GM12864 (cell line): ENCODE measurements around the gene MTHFS.

Source experiments
- DNase-seq: peaks from one replicate; pipeline ENCODE4 v3.0.0-alpha.2; 2011; ENCODE audit warnings: low read depth
- H3K4me3 ChIP-seq: 2 replicates; pipeline ENCODE4 v1.5.1; 2011; ENCODE audit warnings: mild to moderate bottlenecking, low read depth, low read length, control low read depth
- TF ChIP-seq, protein P1 (sequence below): IDR thresholded peaks from 2 replicates; pipeline ENCODE4 v1.5.1; 2011; ENCODE audit warnings: low read depth, mild to moderate bottlenecking, moderate library complexity, low read length, control low read depth, inconsistent platforms; ENCODE audit errors: missing control alignments

Gene MTHFS

DNA sequence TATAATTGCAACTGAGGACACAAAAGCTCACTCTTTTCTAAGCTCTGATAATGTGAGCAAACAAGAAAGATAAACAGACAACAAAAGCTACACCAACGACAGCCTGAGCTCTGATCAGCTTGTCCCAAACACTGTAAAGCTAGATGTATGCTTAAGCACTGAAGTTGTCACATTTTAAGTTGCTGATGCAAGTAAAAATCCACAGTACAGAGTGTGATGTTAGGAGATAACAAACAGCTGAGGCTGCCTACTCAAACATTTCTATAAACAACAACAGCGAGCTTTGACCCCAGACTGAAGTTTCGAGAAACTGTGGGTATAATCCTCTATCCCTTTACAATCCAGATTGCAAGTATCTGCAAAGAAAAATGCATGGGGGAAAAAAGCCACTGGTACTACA lies 10.7 kb downstream of the MTHFS start:
- no peak for DNase-seq

GRCh38 chr15:79884204-79884596 lies 12.6 kb downstream of the MTHFS start:
- TF ChIP-seq, protein P1, sequence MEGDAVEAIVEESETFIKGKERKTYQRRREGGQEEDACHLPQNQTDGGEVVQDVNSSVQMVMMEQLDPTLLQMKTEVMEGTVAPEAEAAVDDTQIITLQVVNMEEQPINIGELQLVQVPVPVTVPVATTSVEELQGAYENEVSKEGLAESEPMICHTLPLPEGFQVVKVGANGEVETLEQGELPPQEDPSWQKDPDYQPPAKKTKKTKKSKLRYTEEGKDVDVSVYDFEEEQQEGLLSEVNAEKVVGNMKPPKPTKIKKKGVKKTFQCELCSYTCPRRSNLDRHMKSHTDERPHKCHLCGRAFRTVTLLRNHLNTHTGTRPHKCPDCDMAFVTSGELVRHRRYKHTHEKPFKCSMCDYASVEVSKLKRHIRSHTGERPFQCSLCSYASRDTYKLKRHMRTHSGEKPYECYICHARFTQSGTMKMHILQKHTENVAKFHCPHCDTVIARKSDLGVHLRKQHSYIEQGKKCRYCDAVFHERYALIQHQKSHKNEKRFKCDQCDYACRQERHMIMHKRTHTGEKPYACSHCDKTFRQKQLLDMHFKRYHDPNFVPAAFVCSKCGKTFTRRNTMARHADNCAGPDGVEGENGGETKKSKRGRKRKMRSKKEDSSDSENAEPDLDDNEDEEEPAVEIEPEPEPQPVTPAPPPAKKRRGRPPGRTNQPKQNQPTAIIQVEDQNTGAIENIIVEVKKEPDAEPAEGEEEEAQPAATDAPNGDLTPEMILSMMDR: no peak
- no peak for DNase-seq
- H3K4me3 ChIP-seq: no peak overlapping the region

More for the DNA sequence above, 10.7 kb downstream of the MTHFS start:
- TF ChIP-seq, protein P1: no peak
- no peak overlapping the region for H3K4me3 ChIP-seq

DNA sequence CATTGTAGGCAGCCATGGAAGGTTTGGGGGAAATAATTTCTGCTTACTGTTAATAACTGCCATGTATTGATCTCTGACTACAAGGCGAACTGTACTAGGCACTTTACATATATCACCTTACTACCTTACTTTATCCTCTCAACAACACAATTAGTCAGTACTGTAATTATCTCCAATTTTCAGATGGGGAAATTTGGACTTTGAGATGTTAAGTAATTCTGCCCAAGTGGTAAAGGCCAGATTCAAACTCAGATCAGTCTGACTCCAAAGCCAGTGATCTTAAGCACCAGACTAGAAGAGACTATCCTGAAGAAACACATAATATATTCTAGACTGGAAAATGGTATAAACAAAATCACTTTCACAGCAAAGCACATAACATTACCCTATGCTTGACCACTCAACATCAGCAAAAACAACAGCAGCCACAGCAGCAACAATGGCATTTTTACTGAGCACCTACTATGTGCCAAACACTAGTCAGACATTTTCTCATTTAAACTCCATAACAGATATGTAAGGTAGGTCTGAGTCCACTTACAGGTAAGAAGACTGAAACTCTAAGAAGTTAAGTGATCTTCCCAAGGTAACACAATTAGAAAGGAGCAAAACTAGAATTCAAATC lies 13.1 kb downstream of the MTHFS start:
- H3K4me3 ChIP-seq: no peak overlapping the region
- TF ChIP-seq, protein P1: no peak
- DNase-seq: no peak

DNA sequence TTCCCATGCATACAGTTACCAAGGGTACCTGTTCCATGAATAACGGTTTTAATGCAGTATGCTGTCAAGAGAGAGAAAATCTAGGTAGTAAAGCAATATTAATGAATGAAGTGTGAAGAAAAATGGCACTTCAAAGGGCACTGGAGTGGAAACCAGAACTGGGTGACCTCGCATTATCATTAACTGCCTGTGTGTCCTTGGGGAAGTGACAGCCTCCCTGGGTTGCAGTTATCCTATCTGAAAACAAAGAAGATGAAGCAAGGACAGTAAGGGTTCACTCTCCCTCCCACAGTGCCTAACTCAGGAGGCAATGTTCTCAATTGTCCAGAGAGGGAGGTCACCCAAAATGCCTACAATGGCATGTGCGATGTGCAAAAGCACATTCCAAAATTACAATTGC lies 15.1 kb downstream of the MTHFS start:
- DNase-seq: no peak
- H3K4me3 ChIP-seq: no peak overlapping the region
- TF ChIP-seq, protein P1: no peak

GRCh38 chr15:79881254-79881653 lies 15.6 kb downstream of the MTHFS start:
- DNase-seq: no peak
- H3K4me3 ChIP-seq: no peak overlapping the region
- TF ChIP-seq, protein P1: no peak

- TF ChIP-seq, protein P1: no peak
- no peak for DNase-seq
- no peak overlapping the region for H3K4me3 ChIP-seq
Measured at GRCh38 chr15:79878078-79878705, 18.6 kb downstream of the MTHFS start.

DNA sequence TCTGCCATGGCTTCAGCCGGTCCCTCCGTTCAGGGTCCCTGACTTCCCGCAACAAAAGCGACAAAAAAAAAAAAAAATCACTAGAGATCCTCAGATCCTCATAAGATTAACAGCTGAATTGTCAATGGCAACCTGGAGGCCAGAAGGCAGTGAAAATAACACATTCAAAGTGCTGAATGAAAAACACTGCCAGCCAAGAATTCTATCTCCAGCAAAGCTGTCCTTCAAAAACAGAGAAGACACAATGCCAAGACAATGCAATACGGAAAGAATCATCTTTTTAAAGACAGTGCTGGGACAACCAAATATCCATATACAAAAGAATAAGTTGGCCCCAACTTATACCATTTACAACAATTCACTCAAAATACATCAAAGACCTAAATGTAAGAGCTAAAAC lies 21.6 kb downstream of the MTHFS start:
- no peak overlapping the region for H3K4me3 ChIP-seq
- DNase-seq: no peak
- TF ChIP-seq, protein P1: no peak
